Measurements from ENCODE around the gene THG1L. TPM values are rescaled to one million over a fixed set of nuclear protein-coding genes. Genes with fewer than 3 reads are reported as not detected.

Gene THG1L
- total RNA-seq, 1 experiment from 2014 or later = 12.9 TPM

DNA sequence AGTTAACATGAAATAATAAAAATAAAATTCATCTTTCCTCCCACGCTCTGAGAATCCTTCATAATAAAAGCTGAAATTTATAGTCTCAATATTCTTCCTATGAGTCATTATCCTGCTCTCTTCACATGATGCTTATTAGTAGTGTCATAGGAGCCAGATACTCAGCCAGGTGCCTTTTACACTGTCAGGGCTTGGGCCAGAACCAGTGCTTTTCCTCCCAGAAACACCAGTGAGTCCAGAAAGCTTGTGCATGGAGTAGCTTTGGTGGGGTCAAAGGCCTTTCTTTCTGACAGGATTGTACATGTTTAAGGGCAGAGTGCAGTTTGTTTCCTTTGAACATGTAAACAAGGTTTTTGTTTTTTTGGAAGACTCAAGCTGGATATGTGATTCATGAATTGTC lies 19.1 kb downstream of the THG1L start:
- Histone ChIP-seq H3K14ac (ENCODE audit: insufficient read depth, low read length) (no peak overlapping the region), H3K9me3 (ENCODE audit: control insufficient read depth, low read depth, low read length) (no peaks in the 10 kb centered on the region), H2BK120ac (ENCODE audit: low read depth, low read length, poor library complexity, severe bottlenecking) (no peak overlapping the region), H4K20me1 (ENCODE audit: control insufficient read depth, insufficient read depth, insufficient read length) (no peaks in the 10 kb centered on the region), H2BK12ac (ENCODE audit: insufficient read length, low read depth, low read length) (no peak overlapping the region), H2AK5ac (ENCODE audit: insufficient read length, low read length) (no peak overlapping the region), H3K27ac (ENCODE audit: insufficient read length, low read depth, low read length) (no peak overlapping the region), H4K5ac (ENCODE audit: insufficient read length, low read depth, low read length) (no peak overlapping the region), H3K27me3 (ENCODE audit: insufficient read depth, low read length) (no peaks in the 10 kb centered on the region; the same call in 1 of the 2 replicates), H2AFZ (ENCODE audit: low read length) (no peak overlapping the region), H3T11ph (ENCODE audit: low read length) (no peak overlapping the region), H3K23me2 (ENCODE audit: insufficient read length, low read depth, low read length, poor library complexity, severe bottlenecking) (no peaks in the 10 kb centered on the region), H3K56ac (ENCODE audit: insufficient read length, low read depth, low read length) (no peak overlapping the region), H3K4ac (ENCODE audit: low read depth, low read length) (no peak overlapping the region), H2BK15ac (ENCODE audit: low read depth, low read length) (no peak overlapping the region), H3K9ac (ENCODE audit: extremely low read depth, insufficient read length, low read length) (no peak overlapping the region), H3K79me2 (ENCODE audit: insufficient read depth, low read length) (no peaks in the 10 kb centered on the region), H2BK5ac (ENCODE audit: insufficient read length, low read length) (no peak overlapping the region), H3K4me2 (ENCODE audit: insufficient read depth, insufficient read length, low read length) (no peak overlapping the region), H2BK20ac (ENCODE audit: low read depth, low read length, poor library complexity, severe bottlenecking) (no peak overlapping the region), H4K91ac (ENCODE audit: insufficient read length, low read depth, low read length) (no peak overlapping the region), H3K79me1 (ENCODE audit: insufficient read depth, low read depth, low read length, poor library complexity, severe bottlenecking) (no peaks in the 10 kb centered on the region), H3K4me1 (ENCODE audit: insufficient read depth, low read length) (no peaks in the 10 kb centered on the region), H3K18ac (ENCODE audit: insufficient read length, low read depth, low read length) (no peak overlapping the region), H4K8ac (replicated peaks; ENCODE audit: insufficient read length, low read depth, low read length) (no peak overlapping the region), H3K23ac (ENCODE audit: insufficient read length, low read depth, low read length) (no peak overlapping the region)
- Mint-ChIP-seq H3K36me3 (ENCODE audit: insufficient read depth in 1 of 3, low read depth in 3 of 3) (peaks cover 0 to 8% (median 3%) of the 10 kb centered on the region in 3 experiments; a peak in 3 of 7 replicates), H3K4me3 (no peak overlapping the region), H3K4me1 (peaks cover 4 to 5% of the 10 kb centered on the region in 2 experiments; a peak in 3 of 4 replicates), H3K27me3 (ENCODE audit: low read depth) (peaks cover 3% of the 10 kb centered on the region), H3K9me3 (no peaks in the 10 kb centered on the region), H3K27ac (no peak overlapping the region; a peak in 1 of 7 replicates)
- no CpG with 5 or more reads among the region's 1 CpG for WGBS (ENCODE audit: extremely low coverage, insufficient read length, low lambda C conversion rate)
- TF ChIP-seq, protein P1, sequence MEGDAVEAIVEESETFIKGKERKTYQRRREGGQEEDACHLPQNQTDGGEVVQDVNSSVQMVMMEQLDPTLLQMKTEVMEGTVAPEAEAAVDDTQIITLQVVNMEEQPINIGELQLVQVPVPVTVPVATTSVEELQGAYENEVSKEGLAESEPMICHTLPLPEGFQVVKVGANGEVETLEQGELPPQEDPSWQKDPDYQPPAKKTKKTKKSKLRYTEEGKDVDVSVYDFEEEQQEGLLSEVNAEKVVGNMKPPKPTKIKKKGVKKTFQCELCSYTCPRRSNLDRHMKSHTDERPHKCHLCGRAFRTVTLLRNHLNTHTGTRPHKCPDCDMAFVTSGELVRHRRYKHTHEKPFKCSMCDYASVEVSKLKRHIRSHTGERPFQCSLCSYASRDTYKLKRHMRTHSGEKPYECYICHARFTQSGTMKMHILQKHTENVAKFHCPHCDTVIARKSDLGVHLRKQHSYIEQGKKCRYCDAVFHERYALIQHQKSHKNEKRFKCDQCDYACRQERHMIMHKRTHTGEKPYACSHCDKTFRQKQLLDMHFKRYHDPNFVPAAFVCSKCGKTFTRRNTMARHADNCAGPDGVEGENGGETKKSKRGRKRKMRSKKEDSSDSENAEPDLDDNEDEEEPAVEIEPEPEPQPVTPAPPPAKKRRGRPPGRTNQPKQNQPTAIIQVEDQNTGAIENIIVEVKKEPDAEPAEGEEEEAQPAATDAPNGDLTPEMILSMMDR (conservative IDR thresholded peaks at IDR 0.05) = no peak
- DNase-seq = no peak
